OCI-LY7 (cell line): ENCODE results near the gene LDHAL6B. TPM values are rescaled to one million over a fixed set of nuclear protein-coding genes. Genes with fewer than 3 reads are reported as not detected.

Source experiments
- BruUV-seq: library from RNA; stranded (reverse); fragments of 400-500 nt; replicated peaks from 2 replicates; lab custom pipeline; 2021; lab: Mats Ljungman, UMichigan
- CTCF ChIA-PET: fragments of 300-600 bp; sonication (Branson Sonifier 250); formaldehyde crosslinking; loops from one replicate; lab custom pipeline; 2022; ENCODE audit warnings: antibody characterized with exemption; ENCODE audit not compliant: unreplicated experiment; lab: Charles Lee
- POLR2A ChIA-PET: fragments of 300-600 bp; sonication (Branson Sonifier 250); formaldehyde crosslinking; loops from one replicate; lab custom pipeline; 2022; ENCODE audit warnings: antibody characterized with exemption; lab: Charles Lee
- DNase-seq: peaks from one replicate; pipeline ENCODE4 v3.0.0-alpha.2; 2015; ENCODE audit warnings: low spot score
- H2AFZ ChIP-seq: fragments of 200-600 bp; sonication (generic), shearing (Covaris generic); 2 replicates; pipeline ENCODE4 v1.6.1; 2014; ENCODE audit warnings: mild to moderate bottlenecking, antibody characterized with exemption, low read length, moderate library complexity
- H3K27ac ChIP-seq: fragments of 200-600 bp; sonication (generic); 2 replicates; pipeline ENCODE4 v1.5.1; 2014; ENCODE audit warnings: mixed run types, low read depth, mild to moderate bottlenecking, moderate library complexity, low read length, inconsistent platforms; ENCODE audit not compliant: poor library complexity, severe bottlenecking
- H3K36me3 ChIP-seq: fragments of 200-600 bp; sonication (generic); 2 replicates; pipeline ENCODE4 v1.6.1; 2014; ENCODE audit warnings: mild to moderate bottlenecking, antibody characterized with exemption, low read length, moderate library complexity, mixed read lengths; ENCODE audit not compliant: insufficient read depth
- H3K4me1 ChIP-seq: fragments of 200-600 bp; sonication (generic); 2 replicates; pipeline ENCODE4 v1.5.1; 2014; ENCODE audit warnings: mild to moderate bottlenecking, low read length; ENCODE audit not compliant: insufficient read depth, poor library complexity, severe bottlenecking
- H3K4me2 ChIP-seq: fragments of 200-600 bp; sonication (generic); 2 replicates; pipeline ENCODE4 v1.6.1; 2014; ENCODE audit warnings: mild to moderate bottlenecking, low read length
- H3K4me3 ChIP-seq: fragments of 200-600 bp; sonication (generic); 2 replicates; pipeline ENCODE4 v1.5.1; 2014; ENCODE audit warnings: mild to moderate bottlenecking, low read depth, low read length; ENCODE audit not compliant: poor library complexity, severe bottlenecking
- H3K79me2 ChIP-seq: fragments of 200-600 bp; sonication (generic); 2 replicates; pipeline ENCODE4 v1.6.1; 2016; ENCODE audit warnings: low read depth, mild to moderate bottlenecking, low read length, moderate library complexity, mixed read lengths; ENCODE audit not compliant: insufficient read depth
- H3K9me2 ChIP-seq: fragments of 200-600 bp; sonication (generic); 2 replicates; pipeline ENCODE4 v1.6.1; 2016; ENCODE audit warnings: mild to moderate bottlenecking, low read length, mixed read lengths; ENCODE audit not compliant: insufficient read depth
- H3K9me3 ChIP-seq: fragments of 200-600 bp; sonication (generic); 2 replicates; pipeline ENCODE4 v1.6.1; 2014; ENCODE audit warnings: mild to moderate bottlenecking, mixed run types, low read length, mixed read lengths
- H4K20me1 ChIP-seq: fragments of 200-600 bp; sonication (generic); 2 replicates; pipeline ENCODE4 v1.6.1; 2014; ENCODE audit warnings: mild to moderate bottlenecking, antibody characterized with exemption, low read length, moderate library complexity, mixed read lengths; ENCODE audit not compliant: insufficient read depth
- CTCF ChIP-seq: fragments of 200-600 bp; sonication (generic); conservative IDR thresholded peaks from 2 replicates; pipeline ENCODE4 v1.5.1; 2014; ENCODE audit warnings: mild to moderate bottlenecking, antibody characterized with exemption, low read length, moderate library complexity, mixed read lengths
- EZH2phosphoT487 ChIP-seq: fragments of 200-600 bp; sonication (generic); IDR thresholded peaks from 2 replicates; pipeline ENCODE4 v1.6.1; 2018; ENCODE audit warnings: low read depth, borderline replicate concordance, mild to moderate bottlenecking, mixed run types, antibody characterized with exemption, low read length, moderate library complexity, mixed read lengths
- intact Hi-C: fragments of 100-400 bp; cut with micrococcal nuclease; formaldehyde crosslinking; loops from one replicate; pipeline ENCODE4 v1.10.0; 2022; ENCODE audit not compliant: unreplicated experiment
- total RNA-seq, 2 experiments: library from RNA; depleted of rRNA in 1 of 2; stranded (reverse); fragments of >200 nt in 1 of 2; shearing (Covaris generic) in 1 of 2; gene quantifications; 2 replicates each; pipeline ENCODE4 v1.2.3, GENCODE V29; 2014 to 2022

Gene LDHAL6B
- total RNA-seq, 2 experiments from 2014 or later: 0.09 TPM; not detected in 1

- H3K79me2 ChIP-seq: no peaks in the 10 kb centered on the region
- no peaks in the 10 kb centered on the region for H3K9me2 ChIP-seq
- no peak overlapping the region for H3K4me3 ChIP-seq
- CTCF ChIA-PET: no interaction called here
- POLR2A ChIA-PET: no interaction called here
- H3K4me2 ChIP-seq: no peak overlapping the region
- H3K9me3 ChIP-seq: peaks cover 6% of the 10 kb centered on the region
- H3K4me1 ChIP-seq: no peaks in the 10 kb centered on the region
- intact Hi-C loops: no loop called here
- H3K36me3 ChIP-seq: no peaks in the 10 kb centered on the region
- BruUV-seq: no TSS peak
- no peak for DNase-seq
- H4K20me1 ChIP-seq: no peaks in the 10 kb centered on the region
- H2AFZ ChIP-seq: no peak overlapping the region
- H3K27ac ChIP-seq: no peak overlapping the region
- TF ChIP-seq EZH2phosphoT487: no peak
- no peak for TF ChIP-seq CTCF
Observed at GRCh38 chr15:59176653-59177316, 29.9 kb upstream of the LDHAL6B start.

GRCh38 chr15:59177317-59177660 is 29.4 kb upstream of the LDHAL6B start:
- intact Hi-C loops: no loop called here
- ChIA-PET POLR2A (no interaction called here), CTCF (no interaction called here)
- no peaks in the 10 kb centered on the region for H3K36me3 ChIP-seq
- H3K4me3 ChIP-seq: no peak overlapping the region
- H3K4me2 ChIP-seq: no peak overlapping the region
- BruUV-seq: no TSS peak
- no peaks in the 10 kb centered on the region for H3K79me2 ChIP-seq
- H3K4me1 ChIP-seq: no peaks in the 10 kb centered on the region
- H2AFZ ChIP-seq: no peak overlapping the region
- H3K9me2 ChIP-seq: no peaks in the 10 kb centered on the region
- TF ChIP-seq EZH2phosphoT487: no peak
- no peak for TF ChIP-seq CTCF
- no peak for DNase-seq
- no peak overlapping the region for H3K27ac ChIP-seq
- peaks cover 8% of the 10 kb centered on the region for H3K9me3 ChIP-seq
- no peaks in the 10 kb centered on the region for H4K20me1 ChIP-seq

- intact Hi-C loops: no loop called here
- Histone ChIP-seq H3K9me2 (no peaks in the 10 kb centered on the region), H3K79me2 (no peaks in the 10 kb centered on the region), H3K9me3 (peaks cover 8% of the 10 kb centered on the region), H3K36me3 (no peaks in the 10 kb centered on the region), H3K4me1 (no peaks in the 10 kb centered on the region), H2AFZ (no peak overlapping the region), H4K20me1 (no peaks in the 10 kb centered on the region), H3K4me3 (no peak overlapping the region), H3K4me2 (no peak overlapping the region), H3K27ac (no peak overlapping the region)
- DNase-seq: no peak
- POLR2A ChIA-PET: interaction anchor here (0.6 kb wide), 1 partner anchor 177 kb away, joined by 3 read pairs; no protein-coding TSS in a partner anchor
- BruUV-seq: no TSS peak
- CTCF ChIA-PET: no interaction called here
- TF ChIP-seq CTCF (no peak), EZH2phosphoT487 (no peak)
Observed at GRCh38 chr15:59178151-59178695, 28.4 kb upstream of the LDHAL6B start.
